GM12878 (cell line): Measurements from ENCODE around the gene RAB30. TPM values are rescaled to one million over a fixed set of nuclear protein-coding genes. Genes with fewer than 3 reads are reported as not detected.

Experiments used
- ATAC-seq: fragments of 200-7000 bp; cut with Tn5 transposase; 3 replicates; pipeline ENCODE4 v1.9.1; 2020; ENCODE audit warnings: mild to moderate bottlenecking, moderate library complexity
- BruUV-seq: library from RNA; stranded (reverse); fragments of 400-500 nt; replicated peaks from 2 replicates; lab custom pipeline; 2021; lab: Mats Ljungman, UMichigan
- CTCF ChIA-PET: fragments of 300-600 bp; sonication (Branson Sonifier 250); formaldehyde crosslinking; extraction: SDS; loops from one replicate; lab custom pipeline; 2021; ENCODE audit warnings: inconsistent platforms; lab: Yijun Ruan, JAX
- POLR2A ChIA-PET: fragments of 350-600 bp; formaldehyde crosslinking; extraction: SDS; loops from one replicate; lab custom pipeline; 2021; ENCODE audit warnings: inconsistent platforms; lab: Charles Lee
- RAD21 ChIA-PET: fragments of 300-600 bp; sonication (Branson Sonifier 250); formaldehyde crosslinking; loops from one replicate; lab custom pipeline; 2023; ENCODE audit warnings: antibody characterized with exemption; ENCODE audit not compliant: unreplicated experiment; lab: Charles Lee
- SMC1A ChIA-PET: fragments of 300-600 bp; sonication (Branson Sonifier 250); formaldehyde crosslinking; loops from one replicate; lab custom pipeline; 2023; ENCODE audit not compliant: unreplicated experiment, uncharacterized antibody; lab: Charles Lee
- DNase-seq: peaks from one replicate; pipeline ENCODE4 v3.0.0-alpha.2; 2011; ENCODE audit warnings: low read depth, low spot score
- FAIRE-seq: peaks from 3 replicates; lab custom pipeline; 2011; peaks lifted over from hg19 to GRCh38; lab: Jason Lieb, UNC
- H2AFZ ChIP-seq: 2 replicates; pipeline ENCODE4 v1.6.0; 2011; ENCODE audit warnings: low read depth, low read length, control low read depth; ENCODE audit not compliant: control insufficient read depth
- H3K27ac ChIP-seq: 2 replicates; pipeline ENCODE4 v1.5.1; 2011; ENCODE audit warnings: control low read depth; ENCODE audit not compliant: control insufficient read depth, insufficient read depth
- H3K27me3 ChIP-seq, 2 experiments: replicated peaks in 1 of 2; 2 replicates each; pipeline versions ENCODE4 v1.6.0 to v1.6.1; 2011; ENCODE audit warnings: low read length in 1 of 2; ENCODE audit not compliant: control insufficient read depth in 2 of 2, insufficient read depth in 2 of 2
- H3K36me3 ChIP-seq, 2 experiments: 2 replicates each; pipeline ENCODE4 v1.5.1; 2011; ENCODE audit warnings: low read length in 1 of 2; ENCODE audit not compliant: control insufficient read depth in 2 of 2, insufficient read depth in 2 of 2
- H3K4me1 ChIP-seq: 2 replicates; pipeline ENCODE4 v1.6.1; 2011; ENCODE audit warnings: mild to moderate bottlenecking, low read length, moderate library complexity, mixed read lengths; ENCODE audit not compliant: control insufficient read depth, insufficient read depth
- H3K4me2 ChIP-seq: 2 replicates; pipeline ENCODE4 v1.6.0; 2011; ENCODE audit warnings: control low read depth; ENCODE audit not compliant: control insufficient read depth, insufficient read depth
- H3K4me3 ChIP-seq: fragments of 200-600 bp; sonication (generic); 2 replicates; pipeline ENCODE4 v1.5.1; 2016
- H3K79me2 ChIP-seq: 2 replicates; pipeline ENCODE4 v1.6.0; 2011; ENCODE audit warnings: low read length; ENCODE audit not compliant: control insufficient read depth, insufficient read depth
- H3K9ac ChIP-seq: 2 replicates; pipeline ENCODE4 v1.8.0; 2011; ENCODE audit warnings: low read length, control low read depth, mixed read lengths; ENCODE audit not compliant: control insufficient read depth, insufficient read depth
- H3K9me3 ChIP-seq: replicated peaks from 3 replicates; pipeline ENCODE4 v1.5.1; 2011; ENCODE audit warnings: mild to moderate bottlenecking, low read length; ENCODE audit not compliant: control insufficient read depth, insufficient read depth
- H4K20me1 ChIP-seq: 2 replicates; pipeline ENCODE4 v1.6.0; 2011; ENCODE audit not compliant: control insufficient read depth, insufficient read depth
- CREB1 ChIP-seq: IDR thresholded peaks from 2 replicates; pipeline ENCODE4 v1.6.1; 2012; ENCODE audit warnings: low read depth, mild to moderate bottlenecking, inconsistent platforms
- HDAC6 ChIP-seq: fragments of 200-600 bp; sonication (generic); IDR thresholded peaks from one replicate; pipeline ENCODE4 v1.8.0; 2017; ENCODE audit warnings: antibody characterized with exemption; ENCODE audit not compliant: unreplicated experiment
- MLLT1 ChIP-seq: fragments of 450-650 bp; IDR thresholded peaks from 2 replicates; pipeline ENCODE4 v1.6.1; 2016; ENCODE audit warnings: mild to moderate bottlenecking
- PBX3 ChIP-seq: IDR thresholded peaks from 2 replicates; pipeline ENCODE4 v1.6.1; 2011; ENCODE audit warnings: mild to moderate bottlenecking, low read depth, low read length, moderate library complexity; ENCODE audit not compliant: insufficient replicate concordance
- POLR2A ChIP-seq: IDR thresholded peaks from 2 replicates; pipeline ENCODE4 v1.6.1; 2011; ENCODE audit warnings: low read depth, mild to moderate bottlenecking, low read length
- POU2F2 ChIP-seq: IDR thresholded peaks from 3 replicates; pipeline ENCODE4 v1.6.1; 2011; ENCODE audit warnings: low read depth, mild to moderate bottlenecking, low read length, borderline replicate concordance
- ZBTB4 ChIP-seq: fragments of 450-650 bp; formaldehyde crosslinking; IDR thresholded peaks from 2 replicates; pipeline ENCODE4 v1.4.0; 2022; ENCODE audit warnings: mild to moderate bottlenecking, moderate library complexity
- WGBS: methylation state at CpG from one replicate; pipeline ENCODE4 v1.1.6; 2016; ENCODE audit warnings: low lambda C conversion rate; ENCODE audit not compliant: insufficient replicate concordance, insufficient coverage; ENCODE audit errors: missing lambda C conversion rate; 5-methylcytosine and 5-hydroxymethylcytosine counted together
- in situ Hi-C: fragments of 300-500 bp; cut with MboI; formaldehyde crosslinking; loops from 9 replicates; pipeline ENCODE4 v1.14.3; 2018; ENCODE audit warnings: mixed read lengths
- intact Hi-C: fragments of 100-400 bp; cut with micrococcal nuclease; formaldehyde crosslinking; loops from one replicate; pipeline ENCODE4 v1.14.2; 2022; ENCODE audit not compliant: unreplicated experiment
- polyA plus RNA-seq, 11 experiments: library from polyadenylated mRNA; depleted of rRNA in 4 of 11; unstranded in 6 of 11; stranded (reverse) in 5 of 11; fragments of >200 nt; fragmentation: Nextera tagmentation in 4 of 11; fragmentation: Illumina TruSeq in 1 of 11; extraction: Ambion mirVana in 4 of 11; extraction: Trizol in 1 of 11; gene quantifications; 1 replicate in 1 of 11; 2 replicates in 10 of 11; pipeline versions ENCODE4 v1.2.1 to v1.2.3, GENCODE V29; 2011 to 2016; ENCODE audit warnings: inconsistent platforms in 2 of 11, missing spikeins in 2 of 11, low read depth in 1 of 11
- small RNA-seq: library from RNA; depleted of rRNA; stranded (forward); fragments of <200 nt; gene quantifications from one replicate; pipeline ENCODE3, GENCODE V24; 2014
- total RNA-seq, 4 experiments: library from RNA; depleted of rRNA in 3 of 4; stranded (reverse); fragments of >200 nt in 3 of 4; fragmentation: Illumina TruSeq in 1 of 4; extraction: Trizol in 1 of 4; gene quantifications; 2 replicates each; pipeline versions ENCODE4 v1.2.1 to v1.2.3, GENCODE V29; 2013 to 2021

RAB30 gene
- total and polyA plus RNA-seq, 10 of the 15 experiments (the other 5 are each of a cell fraction or from before 2014, with no cell fraction given), result 9.8 to 26.7 (median 19.2) TPM

- RAD21 ChIA-PET, result interaction anchor here (0.7 to 2.1 kb wide), 10 partner anchors 16 to 145 kb away, joined by 3 to 9 read pairs (median 4); partner anchors contain the start of gene DDIAS
- BruUV-seq, result no TSS peak
- Histone ChIP-seq H4K20me1 (no peaks in the 10 kb centered on the region), H2AFZ (no peak overlapping the region), H3K27ac (peak overlapping the region; percentile 56), H3K36me3 (peaks cover 0 to 2% of the 10 kb centered on the region in 2 experiments; a peak in 1 of 4 replicates), H3K79me2 (no peaks in the 10 kb centered on the region), H3K9me3 (no peaks in the 10 kb centered on the region), H3K9ac (no peak overlapping the region), H3K4me2 (0 out of 2 replicates have a peak overlapping the region, but pooled peaks have one; percentile 7), H3K4me3 (no peak overlapping the region), H3K27me3 (no peaks in the 10 kb centered on the region), H3K4me1 (peaks cover 24% of the 10 kb centered on the region)
- SMC1A ChIA-PET, result interaction anchor here (0.7 to 2.2 kb wide), 19 partner anchors 13 to 366 kb away, joined by 3 to 9 read pairs (median 4); partner anchors contain the start of gene DDIAS
- in situ Hi-C loops, result no loop called here
- FAIRE-seq (no peak), ATAC-seq (peak; percentile 65), DNase-seq (no peak)
- intact Hi-C loops, result loop anchor here (5.0 kb wide), 2 partner anchors 48 to 83 kb away; no protein-coding TSS in a partner anchor
- CTCF ChIA-PET, result interaction anchor here (0.8 to 2.6 kb wide), 12 partner anchors 14 to 328 kb away, joined by 3 to 15 read pairs (median 4); no protein-coding TSS in a partner anchor
- 39% methylated on average over 5 of the region's 5 CpGs for WGBS
- TF ChIP-seq PBX3 (no peak), POLR2A (no peak), CREB1 (no peak), POU2F2 (no peak), ZBTB4 (no peak), MLLT1 (peak; percentile 57), HDAC6 (no peak)
- POLR2A ChIA-PET, result interaction anchor here (0.6 to 1.0 kb wide), 2 partner anchors 9 to 24 kb away, joined by 3 to 4 read pairs; partner anchors contain the start of gene PRCP
These were observed 147.0 kb downstream of the RAB30 start for GRCh38 chr11:82924522-82925224.

Small RNA genes lying within 50 kb of the gene (small RNA-seq; reads per million reads assigned to genes)
- not detected for gene SNORA70E

Other genes starting within 250 kb of the RAB30 start
- 16.1 and 18.3 TPM in 2 replicates for gene PRCP, start 171.5 kb downstream of the RAB30 start, total RNA-seq (2014; rRNA removed)
- gene PRCP, start 171.5 kb downstream of the RAB30 start, total RNA-seq (2014; rRNA removed; fragmentation: Illumina TruSeq; extraction: Trizol), result 19.4 and 20.2 TPM in 2 replicates
- gene PRCP, start 171.5 kb downstream of the RAB30 start, total RNA-seq (2021), result 20.6 and 21.5 TPM in 2 replicates
- 43.6 and 55.5 TPM in 2 replicates for gene PRCP, start 171.5 kb downstream of the RAB30 start, polyA plus RNA-seq (2011; rRNA removed)
- 26.9 and 30.4 TPM in 2 replicates for gene PRCP, start 171.5 kb downstream of the RAB30 start, polyA plus RNA-seq (2014; fragmentation: Illumina TruSeq; extraction: Trizol)
- 10 to 100 TPM; 21.5 to 25.3 TPM for gene PRCP, start 171.5 kb downstream of the RAB30 start, polyA plus RNA-seq (2014; fragmentation: Nextera tagmentation; extraction: Ambion mirVana)
- 14.2 and 15.4 TPM in 2 replicates for gene PRCP, start 171.5 kb downstream of the RAB30 start, polyA plus RNA-seq (2014; rRNA removed)
- 10 to 100 TPM; 14.9 to 15.4 TPM for gene PRCP, start 171.5 kb downstream of the RAB30 start, polyA plus RNA-seq (2016; fragmentation: Nextera tagmentation; extraction: Ambion mirVana)
- gene DDIAS, start 170.2 kb downstream of the RAB30 start, total RNA-seq (2014; rRNA removed), result 12.3 and 13.9 TPM in 2 replicates
- gene DDIAS, start 170.2 kb downstream of the RAB30 start, total RNA-seq (2014; rRNA removed; fragmentation: Illumina TruSeq; extraction: Trizol), result 13.1 and 13.6 TPM in 2 replicates
- 10.3 and 14.2 TPM in 2 replicates for gene DDIAS, start 170.2 kb downstream of the RAB30 start, total RNA-seq (2021)
- gene DDIAS, start 170.2 kb downstream of the RAB30 start, polyA plus RNA-seq (2011; rRNA removed), result 14.7 and 19.6 TPM in 2 replicates
- gene DDIAS, start 170.2 kb downstream of the RAB30 start, polyA plus RNA-seq (2014; fragmentation: Illumina TruSeq; extraction: Trizol), result 15.4 and 20.6 TPM in 2 replicates
- gene DDIAS, start 170.2 kb downstream of the RAB30 start, polyA plus RNA-seq (2014; fragmentation: Nextera tagmentation; extraction: Ambion mirVana), result 1 to 10 TPM; 6.9 to 7.0 TPM
- 7.2 and 8.8 TPM in 2 replicates for gene DDIAS, start 170.2 kb downstream of the RAB30 start, polyA plus RNA-seq (2014; rRNA removed)
- gene DDIAS, start 170.2 kb downstream of the RAB30 start, polyA plus RNA-seq (2016; fragmentation: Nextera tagmentation; extraction: Ambion mirVana), result 10 to 100 TPM; 22.6 to 27.8 TPM
- 43.2 and 51.2 TPM in 2 replicates for gene PCF11, start 85.2 kb upstream of the RAB30 start, total RNA-seq (2014; rRNA removed)
- 65.4 and 68.4 TPM in 2 replicates for gene PCF11, start 85.2 kb upstream of the RAB30 start, total RNA-seq (2014; rRNA removed; fragmentation: Illumina TruSeq; extraction: Trizol)
- gene PCF11, start 85.2 kb upstream of the RAB30 start, total RNA-seq (2021), result 56.2 and 59.2 TPM in 2 replicates
- 90.4 and 129 TPM in 2 replicates for gene PCF11, start 85.2 kb upstream of the RAB30 start, polyA plus RNA-seq (2011; rRNA removed)
- 52.8 and 60.5 TPM in 2 replicates for gene PCF11, start 85.2 kb upstream of the RAB30 start, polyA plus RNA-seq (2014; fragmentation: Illumina TruSeq; extraction: Trizol)
- 10 to 100 TPM in 1 of 2 experiments, 1 to 10 TPM in 1; 9.2 to 10.1 TPM for gene PCF11, start 85.2 kb upstream of the RAB30 start, polyA plus RNA-seq (2014; fragmentation: Nextera tagmentation; extraction: Ambion mirVana)
- 58.3 and 60.7 TPM in 2 replicates for gene PCF11, start 85.2 kb upstream of the RAB30 start, polyA plus RNA-seq (2014; rRNA removed)
- gene PCF11, start 85.2 kb upstream of the RAB30 start, polyA plus RNA-seq (2016; fragmentation: Nextera tagmentation; extraction: Ambion mirVana), result 10 to 100 TPM; 20.9 to 22.8 TPM
- 1.7 and 1.9 TPM in 2 replicates for gene ANKRD42, start 121.8 kb upstream of the RAB30 start, total RNA-seq (2014; rRNA removed)
- 1.4 and 1.5 TPM in 2 replicates for gene ANKRD42, start 121.8 kb upstream of the RAB30 start, total RNA-seq (2014; rRNA removed; fragmentation: Illumina TruSeq; extraction: Trizol)
- gene ANKRD42, start 121.8 kb upstream of the RAB30 start, total RNA-seq (2021), result 1.4 and 2.9 TPM in 2 replicates
- gene ANKRD42, start 121.8 kb upstream of the RAB30 start, polyA plus RNA-seq (2011; rRNA removed), result 2.2 and 2.5 TPM in 2 replicates
- 1.7 and 2.2 TPM in 2 replicates for gene ANKRD42, start 121.8 kb upstream of the RAB30 start, polyA plus RNA-seq (2014; fragmentation: Illumina TruSeq; extraction: Trizol)
- 1 to 10 TPM in 1 of 2 experiments, under 1 TPM in 1; 0.68 to 2.0 TPM for gene ANKRD42, start 121.8 kb upstream of the RAB30 start, polyA plus RNA-seq (2014; fragmentation: Nextera tagmentation; extraction: Ambion mirVana)
- gene ANKRD42, start 121.8 kb upstream of the RAB30 start, polyA plus RNA-seq (2014; rRNA removed), result 1.5 and 1.8 TPM in 2 replicates
- gene ANKRD42, start 121.8 kb upstream of the RAB30 start, polyA plus RNA-seq (2016; fragmentation: Nextera tagmentation; extraction: Ambion mirVana), result 1 to 10 TPM; 3.0 to 3.2 TPM
- 42.3 and 44.3 TPM in 2 replicates for gene CCDC90B, start 214.5 kb upstream of the RAB30 start, total RNA-seq (2014; rRNA removed)
- 60.2 and 64.5 TPM in 2 replicates for gene CCDC90B, start 214.5 kb upstream of the RAB30 start, total RNA-seq (2014; rRNA removed; fragmentation: Illumina TruSeq; extraction: Trizol)
- gene CCDC90B, start 214.5 kb upstream of the RAB30 start, total RNA-seq (2021), result 28.7 and 33.2 TPM in 2 replicates
- gene CCDC90B, start 214.5 kb upstream of the RAB30 start, polyA plus RNA-seq (2011; rRNA removed), result 40.9 and 66.3 TPM in 2 replicates
- gene CCDC90B, start 214.5 kb upstream of the RAB30 start, polyA plus RNA-seq (2014; fragmentation: Illumina TruSeq; extraction: Trizol), result 58.2 and 76.2 TPM in 2 replicates
- gene CCDC90B, start 214.5 kb upstream of the RAB30 start, polyA plus RNA-seq (2014; fragmentation: Nextera tagmentation; extraction: Ambion mirVana), result 10 to 100 TPM; 76.2 to 82.8 TPM
- gene CCDC90B, start 214.5 kb upstream of the RAB30 start, polyA plus RNA-seq (2014; rRNA removed), result 46.7 and 48.3 TPM in 2 replicates
- 10 to 100 TPM; 85.0 to 91.5 TPM for gene CCDC90B, start 214.5 kb upstream of the RAB30 start, polyA plus RNA-seq (2016; fragmentation: Nextera tagmentation; extraction: Ambion mirVana)